Neuron (in vitro differentiated cells): ENCODE data around the gene SSNA1.

Experiments
- H2AFZ ChIP-seq: one replicate; pipeline ENCODE4 v1.6.1; 2013; ENCODE audit warnings: low read depth, mild to moderate bottlenecking, inconsistent platforms, low read length, moderate library complexity
- H3K27me3 ChIP-seq: one replicate; pipeline ENCODE4 v1.6.1; 2013; ENCODE audit warnings: low read length; ENCODE audit not compliant: insufficient read depth
- H3K36me3 ChIP-seq: one replicate; pipeline ENCODE4 v1.6.1; 2013; ENCODE audit warnings: low read length; ENCODE audit not compliant: insufficient read depth
- H3K4me1 ChIP-seq: one replicate; pipeline ENCODE4 v1.6.1; 2013; ENCODE audit warnings: low read length; ENCODE audit not compliant: insufficient read depth
- H3K4me3 ChIP-seq: 2 replicates; pipeline ENCODE4 v1.5.1; 2013; ENCODE audit warnings: mild to moderate bottlenecking, low read length, moderate library complexity
- H3K9me3 ChIP-seq: one replicate; pipeline ENCODE4 v1.6.1; 2013; ENCODE audit warnings: low read length

The SSNA1 gene

GRCh38 chr9:137198902-137199283 is 10.4 kb downstream of the SSNA1 start:
- Histone ChIP-seq H3K4me1 (peaks cover 41% of the 10 kb centered on the region), H3K9me3 (no peaks in the 10 kb centered on the region), H3K4me3 (no peak overlapping the region), H3K36me3 (no peaks in the 10 kb centered on the region), H2AFZ (no peak overlapping the region), H3K27me3 (no peaks in the 10 kb centered on the region)

- H3K4me1 ChIP-seq: peaks cover 42% of the 10 kb centered on the region
- H3K27me3 ChIP-seq: no peaks in the 10 kb centered on the region
- no peak overlapping the region for H2AFZ ChIP-seq
- H3K36me3 ChIP-seq: no peaks in the 10 kb centered on the region
- no peaks in the 10 kb centered on the region for H3K9me3 ChIP-seq
- H3K4me3 ChIP-seq: peak overlapping the region; percentile 39
Observed at GRCh38 chr9:137199411-137200121, 11.1 kb downstream of the SSNA1 start.

- Histone ChIP-seq H3K9me3 (no peaks in the 10 kb centered on the region), H3K4me3 (peak within 1 kb of the TSS; percentile 84), H3K4me1 (peaks cover 41% of the 10 kb centered on the region), H3K36me3 (no peaks in the 10 kb centered on the region), H3K27me3 (no peaks in the 10 kb centered on the region), H2AFZ (no peak within 1 kb of the TSS)
Observed at GRCh38 chr9:137200311-137201204, 12.1 kb downstream of the SSNA1 start, which contains the start of gene TPRN. Gene TPRN (minus strand): TSS chr9:137200741. CDS start chr9:137200711, 30 bp downstream.

- H3K36me3 ChIP-seq: no peaks in the 10 kb centered on the region
- no peaks in the 10 kb centered on the region for H3K27me3 ChIP-seq
- no peaks in the 10 kb centered on the region for H3K9me3 ChIP-seq
- peaks cover 47% of the 10 kb centered on the region for H3K4me1 ChIP-seq
- no peak overlapping the region for H2AFZ ChIP-seq
- H3K4me3 ChIP-seq: peak overlapping the region; percentile 84
Observed at GRCh38 chr9:137201205-137201868, 12.9 kb downstream of the SSNA1 start.

- Histone ChIP-seq H3K36me3 (no peaks in the 10 kb centered on the region), H3K4me1 (peaks cover 53% of the 10 kb centered on the region), H3K4me3 (no peak overlapping the region), H3K27me3 (no peaks in the 10 kb centered on the region), H3K9me3 (no peaks in the 10 kb centered on the region), H2AFZ (no peak overlapping the region)
Observed at GRCh38 chr9:137202966-137203365, 14.5 kb downstream of the SSNA1 start.

- Histone ChIP-seq H3K4me1 (peaks cover 39% of the 10 kb centered on the region), H3K36me3 (peaks cover 7% of the 10 kb centered on the region), H3K4me3 (peak overlapping the region; percentile 76), H3K27me3 (no peaks in the 10 kb centered on the region), H3K9me3 (no peaks in the 10 kb centered on the region), H2AFZ (no peak overlapping the region)
Observed at GRCh38 chr9:137204731-137205125, 16.3 kb downstream of the SSNA1 start.

GRCh38 chr9:137205126-137206069 is 16.9 kb downstream of the SSNA1 start, which contains the start of the genes NDOR1 and TMEM203:
Gene NDOR1 (plus strand): TSS chr9:137205700. CDS start chr9:137205778, 78 bp downstream.
Gene TMEM203 (minus strand): TSS chr9:137205648. CDS start chr9:137205414, 234 bp downstream.
- Histone ChIP-seq H3K27me3 (no peaks in the 10 kb centered on the region), H3K9me3 (no peaks in the 10 kb centered on the region), H3K4me3 (peak within 1 kb of the TSS; percentile 76), H3K4me1 (peaks cover 39% of the 10 kb centered on the region), H2AFZ (peak within 1 kb of the TSS; percentile 49), H3K36me3 (peaks cover 12% of the 10 kb centered on the region)

- Histone ChIP-seq H3K9me3 (no peaks in the 10 kb centered on the region), H3K27me3 (no peaks in the 10 kb centered on the region), H3K36me3 (peaks cover 12% of the 10 kb centered on the region), H3K4me3 (peak overlapping the region; percentile 76), H2AFZ (no peak overlapping the region), H3K4me1 (peaks cover 32% of the 10 kb centered on the region)
Observed at GRCh38 chr9:137206602-137207001, 18.1 kb downstream of the SSNA1 start.

GRCh38 chr9:137211532-137211931 is 23.1 kb downstream of the SSNA1 start:
- Histone ChIP-seq H3K4me3 (no peak overlapping the region), H3K27me3 (no peaks in the 10 kb centered on the region), H3K36me3 (peaks cover 37% of the 10 kb centered on the region), H3K4me1 (peaks cover 5% of the 10 kb centered on the region), H3K9me3 (no peaks in the 10 kb centered on the region), H2AFZ (no peak overlapping the region)

- Histone ChIP-seq H2AFZ (no peak overlapping the region), H3K4me3 (no peak overlapping the region), H3K9me3 (no peaks in the 10 kb centered on the region), H3K27me3 (no peaks in the 10 kb centered on the region), H3K36me3 (peaks cover 41% of the 10 kb centered on the region), H3K4me1 (no peaks in the 10 kb centered on the region)
Observed at GRCh38 chr9:137212520-137212919, 24.0 kb downstream of the SSNA1 start.

- Histone ChIP-seq H3K27me3 (no peaks in the 10 kb centered on the region), H3K9me3 (no peaks in the 10 kb centered on the region), H2AFZ (no peak overlapping the region), H3K4me1 (no peaks in the 10 kb centered on the region), H3K4me3 (no peak overlapping the region), H3K36me3 (peaks cover 41% of the 10 kb centered on the region)
Observed at GRCh38 chr9:137213160-137214060, 24.9 kb downstream of the SSNA1 start.
